ENCODE data around the gene ADAMTS12.
"Not testable (repeated sequence)": the region's sequence is repeated elsewhere in the genome, so short reads cannot be mapped to it uniquely, and the experiment has no call there.

ADAMTS12 gene

GRCh38 chr5:33576726-33577590 lies 314.8 kb downstream of the ADAMTS12 start:
- no peak for DNase-seq

GRCh38 chr5:33565324-33565723 lies 326.5 kb downstream of the ADAMTS12 start:
- DNase-seq: no peak

GRCh38 chr5:33563983-33564908 lies 327.5 kb downstream of the ADAMTS12 start:
- DNase-seq: no peak

- no peak for DNase-seq
Observed at GRCh38 chr5:33563530-33563929, 328.3 kb downstream of the ADAMTS12 start.

- DNase-seq: no peak
Observed at GRCh38 chr5:33558489-33558888, 333.3 kb downstream of the ADAMTS12 start.

GRCh38 chr5:33557605-33558004 lies 334.2 kb downstream of the ADAMTS12 start:
- no peak for DNase-seq

GRCh38 chr5:33556330-33557328 lies 335.2 kb downstream of the ADAMTS12 start:
- no peak for DNase-seq

- DNase-seq: no peak
Observed at GRCh38 chr5:33549982-33550567, 341.7 kb downstream of the ADAMTS12 start.

GRCh38 chr5:33539790-33540189 lies 352.0 kb downstream of the ADAMTS12 start:
- DNase-seq: not testable (repeated sequence)

- DNase-seq: no peak
Observed at GRCh38 chr5:33539212-33539611, 352.6 kb downstream of the ADAMTS12 start.

- DNase-seq: no peak
Observed at GRCh38 chr5:33538201-33538600, 353.6 kb downstream of the ADAMTS12 start.

GRCh38 chr5:33537240-33537639 lies 354.6 kb downstream of the ADAMTS12 start:
- no peak for DNase-seq

- no peak for DNase-seq
Observed at GRCh38 chr5:33536802-33537201, 355.0 kb downstream of the ADAMTS12 start.

GRCh38 chr5:33531824-33532223 lies 360.0 kb downstream of the ADAMTS12 start:
- DNase-seq: no peak

GRCh38 chr5:33531037-33531298 lies 360.8 kb downstream of the ADAMTS12 start:
- DNase-seq: no peak

- DNase-seq: no peak
Observed at GRCh38 chr5:33530183-33531036, 361.4 kb downstream of the ADAMTS12 start.

GRCh38 chr5:33527696-33528095 lies 364.1 kb downstream of the ADAMTS12 start:
- no peak for DNase-seq

- no peak for DNase-seq
Observed at GRCh38 chr5:33526755-33527154, 365.0 kb downstream of the ADAMTS12 start.

- no peak for DNase-seq
Observed at GRCh38 chr5:33524476-33524875, 367.3 kb downstream of the ADAMTS12 start.

GRCh38 chr5:33523208-33523771 lies 368.5 kb downstream of the ADAMTS12 start:
- no peak for DNase-seq

- DNase-seq: no peak
Observed at GRCh38 chr5:33516421-33516820, 375.4 kb downstream of the ADAMTS12 start.
